H1 (cell line): ENCODE data around the gene TEKTIP1. TPM values are rescaled to one million over a fixed set of nuclear protein-coding genes. Genes with fewer than 3 reads are reported as not detected.

Experiments used
- CTCF ChIA-PET: fragments of 300-600 bp; sonication (Branson Sonifier 250); formaldehyde crosslinking; loops from one replicate; lab custom pipeline; 2021; ENCODE audit not compliant: partially characterized antibody; lab: Charles Lee
- POLR2A ChIA-PET: fragments of 300-600 bp; sonication (Branson Sonifier 250); formaldehyde crosslinking; loops from one replicate; lab custom pipeline; 2021; ENCODE audit warnings: inconsistent platforms; ENCODE audit not compliant: partially characterized antibody; lab: Charles Lee
- DNase-seq, 2 experiments: peaks; one replicate each; pipeline versions ENCODE4 v3.0.0 to v3.0.0-alpha.2; 2010 to 2022; ENCODE audit warnings: low spot score in 2 of 2, low read depth in 1 of 2, mixed read lengths in 1 of 2
- FAIRE-seq: peaks from 2 replicates; lab custom pipeline; 2011; peaks lifted over from hg19 to GRCh38; lab: Jason Lieb, UNC
- H2AFZ ChIP-seq: 2 replicates; pipeline ENCODE4 v1.8.1; 2012; ENCODE audit warnings: low read length, inconsistent platforms
- H2AK5ac ChIP-seq: 2 replicates; pipeline ENCODE4 v1.6.1; 2013; ENCODE audit warnings: low read depth, low read length
- H2BK120ac ChIP-seq: replicated peaks from 2 replicates; pipeline ENCODE3; 2013; ENCODE audit warnings: low read depth, low read length, inconsistent platforms
- H2BK12ac ChIP-seq: 2 replicates; pipeline ENCODE4 v1.6.1; 2013; ENCODE audit warnings: low read depth, low read length
- H2BK15ac ChIP-seq: 2 replicates; pipeline ENCODE4 v1.6.1; 2013; ENCODE audit warnings: low read length
- H2BK20ac ChIP-seq: 2 replicates; pipeline ENCODE4 v1.6.1; 2013; ENCODE audit warnings: low read length
- H2BK5ac ChIP-seq: 2 replicates; pipeline ENCODE4 v1.6.1; 2013; ENCODE audit warnings: low read depth, low read length
- H3K14ac ChIP-seq: 2 replicates; pipeline ENCODE4 v1.6.1; 2013; ENCODE audit warnings: inconsistent platforms; ENCODE audit not compliant: insufficient read length
- H3K18ac ChIP-seq: 2 replicates; pipeline ENCODE4 v1.6.1; 2013; ENCODE audit warnings: low read length; ENCODE audit errors: extremely low read depth
- H3K23ac ChIP-seq: 2 replicates; pipeline ENCODE4 v1.6.1; 2013; ENCODE audit warnings: inconsistent platforms; ENCODE audit not compliant: insufficient read length
- H3K23me2 ChIP-seq: 2 replicates; pipeline ENCODE4 v1.6.1; 2013; ENCODE audit warnings: low read depth, low read length
- H3K27ac ChIP-seq: 2 replicates; pipeline ENCODE4 v1.6.1; 2011; ENCODE audit warnings: low read depth, low read length, inconsistent platforms
- H3K27me3 ChIP-seq, 4 experiments: replicated peaks in 1 of 4; 1 replicate in 1 of 4; 2 replicates in 3 of 4; pipeline versions ENCODE4 v1.6.1 to v1.8.1; 2011 to 2013; ENCODE audit warnings: low read length in 3 of 4, mild to moderate bottlenecking in 3 of 4, inconsistent platforms in 2 of 4, mixed read lengths in 2 of 4, moderate library complexity in 1 of 4; ENCODE audit not compliant: control insufficient read depth in 3 of 4, insufficient read depth in 3 of 4; ENCODE audit errors: extremely low read depth in 1 of 4
- H3K36me3 ChIP-seq, 4 experiments: 2 replicates each; pipeline versions ENCODE4 v1.6.1 to v1.8.1; 2011 to 2013; ENCODE audit warnings: mild to moderate bottlenecking in 4 of 4, low read length in 3 of 4, moderate library complexity in 2 of 4, control low read depth in 1 of 4, inconsistent platforms in 1 of 4; ENCODE audit not compliant: insufficient read depth in 4 of 4, control insufficient read depth in 2 of 4
- H3K4ac ChIP-seq: replicated peaks from 2 replicates; pipeline ENCODE3; 2013; ENCODE audit warnings: low read length, low read depth, mixed read lengths, inconsistent platforms; ENCODE audit not compliant: insufficient read length
- H3K4me1 ChIP-seq, 4 experiments: replicated peaks in 1 of 4; 1 replicate in 1 of 4; 2 replicates in 3 of 4; pipeline versions ENCODE4 v1.6.1 to v1.8.1; 2011 to 2013; ENCODE audit warnings: low read length in 3 of 4, inconsistent platforms in 2 of 4, mixed read lengths in 1 of 4; ENCODE audit not compliant: insufficient read depth in 4 of 4, control insufficient read depth in 3 of 4
- H3K4me2 ChIP-seq, 2 experiments: 2 replicates each; pipeline versions ENCODE4 v1.6.1 to v1.8.1; 2011 to 2013; ENCODE audit warnings: low read depth in 2 of 2, low read length in 2 of 2, control low read depth in 1 of 2, inconsistent platforms in 1 of 2, mild to moderate bottlenecking in 1 of 2; ENCODE audit not compliant: insufficient read depth in 1 of 2
- H3K4me3 ChIP-seq, 4 experiments: fragments of 200-600, 300-600 bp in 1 of 4; sonication (generic), shearing (Covaris generic), sonication (Bioruptor Twin) in 1 of 4; 2 replicates each; pipeline versions ENCODE4 v1.5.1 to v1.8.1; 2011 to 2016; ENCODE audit warnings: low read length in 4 of 4, low read depth in 3 of 4, control low read depth in 2 of 4, inconsistent platforms in 2 of 4, mild to moderate bottlenecking in 2 of 4, mixed read lengths in 1 of 4, moderate library complexity in 1 of 4; ENCODE audit not compliant: insufficient read depth in 2 of 4; ENCODE audit errors: extremely low read depth in 1 of 4
- H3K56ac ChIP-seq: replicated peaks from 2 replicates; pipeline ENCODE3; 2013; ENCODE audit warnings: low read depth, mild to moderate bottlenecking, mixed read lengths, low read length, inconsistent platforms; ENCODE audit not compliant: insufficient read length
- H3K79me1 ChIP-seq: 2 replicates; pipeline ENCODE4 v1.6.1; 2013; ENCODE audit warnings: low read depth, low read length, control low read depth
- H3K79me2 ChIP-seq, 2 experiments: 2 replicates each; pipeline versions ENCODE4 v1.6.1 to v1.8.1; 2012 to 2013; ENCODE audit warnings: low read length in 2 of 2, mild to moderate bottlenecking in 2 of 2, inconsistent platforms in 1 of 2; ENCODE audit not compliant: insufficient read depth in 2 of 2, control insufficient read depth in 1 of 2
- H3K9ac ChIP-seq, 4 experiments: replicated peaks in 1 of 4; 1 replicate in 1 of 4; 2 replicates in 3 of 4; pipeline versions ENCODE4 v1.6.1 to v1.8.1; 2011 to 2013; ENCODE audit warnings: low read depth in 3 of 4, low read length in 3 of 4, control low read depth in 2 of 4, mild to moderate bottlenecking in 2 of 4, moderate library complexity in 2 of 4, inconsistent platforms in 1 of 4; ENCODE audit errors: extremely low read depth in 1 of 4
- H3K9me3 ChIP-seq, 2 experiments: 2 replicates each; pipeline versions ENCODE4 v1.6.1 to v1.8.1; 2012 to 2013; ENCODE audit warnings: mild to moderate bottlenecking in 2 of 2, moderate library complexity in 2 of 2, control low read depth in 1 of 2, inconsistent platforms in 1 of 2, low read depth in 1 of 2, low read length in 1 of 2, mixed read lengths in 1 of 2; ENCODE audit not compliant: insufficient read depth in 2 of 2
- H4K20me1 ChIP-seq, 2 experiments: replicated peaks in 1 of 2; 2 replicates each; pipeline versions ENCODE3 to v1.8.1; 2011 to 2013; ENCODE audit warnings: inconsistent platforms in 2 of 2, low read length in 2 of 2, mild to moderate bottlenecking in 1 of 2; ENCODE audit not compliant: insufficient read depth in 2 of 2, control insufficient read depth in 1 of 2
- H4K5ac ChIP-seq: 2 replicates; pipeline ENCODE4 v1.6.1; 2013; ENCODE audit warnings: low read length, low read depth, mixed read lengths, inconsistent platforms; ENCODE audit not compliant: insufficient read length
- H4K8ac ChIP-seq: 2 replicates; pipeline ENCODE4 v1.8.0; 2013; ENCODE audit warnings: mild to moderate bottlenecking, moderate library complexity, low read length, inconsistent platforms; ENCODE audit not compliant: insufficient read depth; ENCODE audit errors: extremely low read depth
- H4K91ac ChIP-seq: replicated peaks from 2 replicates; pipeline ENCODE3; 2013; ENCODE audit warnings: low read length, mixed read lengths, inconsistent platforms; ENCODE audit not compliant: insufficient read length
- HDAC6 ChIP-seq: IDR thresholded peaks from one replicate; pipeline ENCODE4 v1.7.1; 2012; ENCODE audit warnings: low read depth, mild to moderate bottlenecking, inconsistent platforms, low read length, moderate library complexity
- WGBS, 2 experiments: shearing (Covaris generic) in 1 of 2; methylation state at CpG; one replicate each; pipeline versions ENCODE4 v1.1.6 to v1.1.7; 2013 to 2015; ENCODE audit warnings: low lambda C conversion rate in 2 of 2, mixed read lengths in 2 of 2, inconsistent platforms in 1 of 2, low coverage in 1 of 2, missing lambda C conversion rate in 1 of 2; ENCODE audit not compliant: insufficient replicate concordance in 2 of 2, insufficient coverage in 1 of 2, insufficient read length in 1 of 2; ENCODE audit errors: extremely low coverage in 1 of 2, missing lambda C conversion rate in 1 of 2; 5-methylcytosine and 5-hydroxymethylcytosine counted together
- polyA plus RNA-seq, 7 experiments: library from polyadenylated mRNA; depleted of rRNA in 3 of 7; stranded (reverse) in 5 of 7; unstranded in 2 of 7; fragments of >200 nt in 5 of 7; fragments of 200-250 nt in 2 of 7; gene quantifications; 1 replicate in 5 of 7; 2 replicates in 1 of 7; 4 replicates in 1 of 7; pipeline versions ENCODE4 v1.2.1 to v1.2.3, GENCODE V29; 2011 to 2013; ENCODE audit warnings: missing spikeins in 2 of 7, mixed read lengths in 2 of 7
- total RNA-seq: library from RNA; stranded (reverse); fragmentation: NEBNext Ultra II Directional; extraction: Animal tissue kit (Norgen Biotek cat#: 25700); gene quantifications from 2 replicates; pipeline ENCODE4 v1.2.1, GENCODE V29; 2021
- TF ChIP-seq, protein P1 (sequence below), 3 experiments: IDR thresholded peaks; 1 replicate in 2 of 3; 2 replicates in 1 of 3; pipeline versions ENCODE4 v1.5.1 to v1.6.1; 2011; ENCODE audit warnings: low read length in 3 of 3, mild to moderate bottlenecking in 3 of 3, inconsistent platforms in 2 of 3, low read depth in 1 of 3, moderate library complexity in 1 of 3; ENCODE audit not compliant: insufficient read depth in 1 of 3; ENCODE audit errors: control extremely low read depth in 1 of 3

The TEKTIP1 gene
- total and polyA plus RNA-seq, 2 of the 8 experiments (the other 6 are each of a cell fraction or from before 2014, with no cell fraction given): 1.1 TPM; not detected in 1

- H3K27ac ChIP-seq: no peak overlapping the region
- H4K5ac ChIP-seq: no peak overlapping the region
- ChIA-PET CTCF (interaction anchor here (0.5 to 2.2 kb wide), 11 partner anchors 10 to 229 kb away, joined by 3 to 16 read pairs (median 4); partner anchors contain the start of gene TEKTIP1), POLR2A (interaction anchor here (0.7 to 4.3 kb wide), 9 partner anchors 10 to 35 kb away, joined by 3 to 30 read pairs (median 4); partner anchors contain the start of gene TEKTIP1)
- H3K23me2 ChIP-seq: peaks cover 9% of the 10 kb centered on the region; the same call in 1 of the 2 replicates
- peaks cover 0 to 7% of the 10 kb centered on the region in 2 experiments; a peak in 2 of 4 replicates for H3K79me2 ChIP-seq
- no peak overlapping the region for H2AFZ ChIP-seq
- no peak overlapping the region for H2BK12ac ChIP-seq
- 93% methylated on average over 22 of the region's 28 CpGs; no CpG with 5 or more reads in 1 of the 2 experiments for WGBS, 2 experiments
- peaks cover 0 to 14% of the 10 kb centered on the region in 2 experiments for H4K20me1 ChIP-seq
- H3K36me3 ChIP-seq: peaks cover 3 to 15% (median 11%) of the 10 kb centered on the region in 4 experiments; a peak in 6 of 8 replicates
- H2AK5ac ChIP-seq: no peak overlapping the region
- H4K8ac ChIP-seq: no peak overlapping the region
- H3K9me3 ChIP-seq: no peaks in the 10 kb centered on the region
- H3K4me3 ChIP-seq: no peak overlapping the region
- no peak overlapping the region for H3K9ac ChIP-seq
- no peaks in the 10 kb centered on the region; a peak in 1 of 7 replicates for H3K4me1 ChIP-seq
- H3K4me2 ChIP-seq: no peak overlapping the region
- H3K18ac ChIP-seq: no peak overlapping the region
- no peak overlapping the region for H3K23ac ChIP-seq
- no peak overlapping the region for H3K56ac ChIP-seq
- H3K79me1 ChIP-seq: no peaks in the 10 kb centered on the region; the same call in 1 of the 2 replicates
- no peak overlapping the region for H4K91ac ChIP-seq
- no peak overlapping the region for H2BK20ac ChIP-seq
- H2BK15ac ChIP-seq: no peak overlapping the region
- H3K14ac ChIP-seq: no peak overlapping the region
- no peak overlapping the region for H2BK120ac ChIP-seq
- H3K4ac ChIP-seq: no peak overlapping the region
- H2BK5ac ChIP-seq: no peak overlapping the region
- TF ChIP-seq, protein P1, sequence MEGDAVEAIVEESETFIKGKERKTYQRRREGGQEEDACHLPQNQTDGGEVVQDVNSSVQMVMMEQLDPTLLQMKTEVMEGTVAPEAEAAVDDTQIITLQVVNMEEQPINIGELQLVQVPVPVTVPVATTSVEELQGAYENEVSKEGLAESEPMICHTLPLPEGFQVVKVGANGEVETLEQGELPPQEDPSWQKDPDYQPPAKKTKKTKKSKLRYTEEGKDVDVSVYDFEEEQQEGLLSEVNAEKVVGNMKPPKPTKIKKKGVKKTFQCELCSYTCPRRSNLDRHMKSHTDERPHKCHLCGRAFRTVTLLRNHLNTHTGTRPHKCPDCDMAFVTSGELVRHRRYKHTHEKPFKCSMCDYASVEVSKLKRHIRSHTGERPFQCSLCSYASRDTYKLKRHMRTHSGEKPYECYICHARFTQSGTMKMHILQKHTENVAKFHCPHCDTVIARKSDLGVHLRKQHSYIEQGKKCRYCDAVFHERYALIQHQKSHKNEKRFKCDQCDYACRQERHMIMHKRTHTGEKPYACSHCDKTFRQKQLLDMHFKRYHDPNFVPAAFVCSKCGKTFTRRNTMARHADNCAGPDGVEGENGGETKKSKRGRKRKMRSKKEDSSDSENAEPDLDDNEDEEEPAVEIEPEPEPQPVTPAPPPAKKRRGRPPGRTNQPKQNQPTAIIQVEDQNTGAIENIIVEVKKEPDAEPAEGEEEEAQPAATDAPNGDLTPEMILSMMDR (IDR thresholded peaks at IDR 0.05; ENCODE audit: control extremely low read depth in 1 of 3, insufficient read depth in 1 of 3, low read depth in 1 of 3, low read length in 3 of 3): peak; percentile 9 to 48 (median 29); a peak in 2 of 4 replicates
- TF ChIP-seq HDAC6: no peak
- DNase-seq (no peak), FAIRE-seq (no peak)
- H3K27me3 ChIP-seq: no peaks in the 10 kb centered on the region
These were observed 12.3 kb upstream of the TEKTIP1 start for GRCh38 chr19:3526507-3527237.
